Panc1 (cell line): ENCODE data around the gene SMYD2. TPM values are rescaled to one million over a fixed set of nuclear protein-coding genes. Genes with fewer than 3 reads are reported as not detected.

Experiments
- ATAC-seq: fragments of 200-7000 bp; cut with Tn5 transposase; 2 replicates; pipeline ENCODE4 v1.9.1; 2020; ENCODE audit warnings: mild to moderate bottlenecking, moderate library complexity
- BruUV-seq: library from RNA; stranded (reverse); fragments of 400-500 nt; replicated peaks from 2 replicates; lab custom pipeline; 2021; lab: Mats Ljungman, UMichigan
- CTCF ChIA-PET: fragments of 300-600 bp; sonication (Branson Sonifier 250); formaldehyde crosslinking; loops from one replicate; lab custom pipeline; 2022; ENCODE audit warnings: antibody characterized with exemption; lab: Charles Lee
- POLR2A ChIA-PET: fragments of 300-600 bp; sonication (Branson Sonifier 250); formaldehyde crosslinking; loops from one replicate; lab custom pipeline; 2022; ENCODE audit warnings: antibody characterized with exemption; lab: Charles Lee
- DNase-seq: peaks from one replicate; pipeline ENCODE4 v3.0.0-alpha.2; 2010; ENCODE audit warnings: low read depth, low spot score
- H3K27ac ChIP-seq: 2 replicates; pipeline ENCODE4 v1.5.1; 2011; ENCODE audit warnings: mild to moderate bottlenecking, low read length, inconsistent platforms
- H3K27me3 ChIP-seq: fragments of 200-500 bp; sonication (Bioruptor generic); 2 replicates; pipeline ENCODE4 v1.6.0; 2014; ENCODE audit warnings: low read length, inconsistent platforms; ENCODE audit not compliant: control insufficient read depth, insufficient read depth
- H3K36me3 ChIP-seq: fragments of 200-500 bp; sonication (Bioruptor generic); 2 replicates; pipeline ENCODE4 v1.5.1; 2014; ENCODE audit warnings: inconsistent platforms, mild to moderate bottlenecking, low read length, moderate library complexity; ENCODE audit not compliant: control insufficient read depth, insufficient read depth
- H3K4me1 ChIP-seq: 2 replicates; pipeline ENCODE4 v1.5.1; 2011; ENCODE audit warnings: inconsistent platforms, mild to moderate bottlenecking, low read length, moderate library complexity; ENCODE audit not compliant: control insufficient read depth, insufficient read depth
- H3K4me3 ChIP-seq, 2 experiments: 2 replicates each; pipeline ENCODE4 v1.5.1; 2011 to 2012; ENCODE audit warnings: low read depth in 2 of 2, low read length in 2 of 2, mild to moderate bottlenecking in 2 of 2, inconsistent platforms in 1 of 2, moderate library complexity in 1 of 2
- H3K9me3 ChIP-seq: fragments of 200-500 bp; sonication (Bioruptor generic); 2 replicates; pipeline ENCODE4 v1.5.1; 2014; ENCODE audit warnings: low read depth, mild to moderate bottlenecking, inconsistent platforms, low read length, moderate library complexity; ENCODE audit not compliant: control insufficient read depth, insufficient read depth
- CTCF ChIP-seq: fragments of 450-650 bp; IDR thresholded peaks from 2 replicates; pipeline ENCODE4 v1.5.1; 2017; ENCODE audit warnings: mild to moderate bottlenecking
- POLR2AphosphoS5 ChIP-seq: IDR thresholded peaks from 2 replicates; pipeline ENCODE4 v1.6.1; 2012; ENCODE audit warnings: mild to moderate bottlenecking, low read depth, low read length, moderate library complexity
- REST ChIP-seq, 2 experiments: IDR thresholded peaks; 2 replicates each; pipeline ENCODE4 v1.6.1; 2011 to 2012; ENCODE audit warnings: low read depth in 2 of 2, control low read depth in 1 of 2, low read length in 1 of 2, mild to moderate bottlenecking in 1 of 2, moderate library complexity in 1 of 2; ENCODE audit not compliant: insufficient read depth in 1 of 2
- SIN3A ChIP-seq: IDR thresholded peaks from 2 replicates; pipeline ENCODE4 v1.6.1; 2012; ENCODE audit warnings: low read depth, mild to moderate bottlenecking, low read length, moderate library complexity, borderline replicate concordance; ENCODE audit not compliant: insufficient read depth
- TCF7L2 ChIP-seq: IDR thresholded peaks from 2 replicates; pipeline ENCODE4 v1.6.1; 2011; ENCODE audit warnings: mild to moderate bottlenecking, low read depth, low read length, inconsistent platforms
- in situ Hi-C: cut with HindIII; loops from 2 replicates; pipeline ENCODE4 v1.10.0; 2016; ENCODE audit warnings: low sequenced_read_pairs, low pct_unique_long_range_greater_than_20kb
- intact Hi-C: fragments of 100-400 bp; cut with micrococcal nuclease; formaldehyde crosslinking; loops from one replicate; pipeline ENCODE4 v1.10.0; 2022; ENCODE audit not compliant: unreplicated experiment
- total RNA-seq: library from RNA; stranded (reverse); gene quantifications from one replicate; pipeline ENCODE4 v1.2.1, GENCODE V29; 2021; ENCODE audit not compliant: unreplicated experiment

The SMYD2 gene
- total RNA-seq, 1 experiment from 2014 or later: 31.0 TPM

- Histone ChIP-seq H3K27ac (no peak overlapping the region), H3K4me3 (no peak overlapping the region), H3K9me3 (no peaks in the 10 kb centered on the region), H3K36me3 (peaks cover 44% of the 10 kb centered on the region), H3K4me1 (no peaks in the 10 kb centered on the region), H3K27me3 (no peaks in the 10 kb centered on the region)
- CTCF ChIA-PET: no interaction called here
- TF ChIP-seq POLR2AphosphoS5: no peak
- TF ChIP-seq TCF7L2: no peak
- TF ChIP-seq CTCF: no peak
- no peak for TF ChIP-seq REST (IDR thresholded peaks at IDR 0.05; ENCODE audit: insufficient read depth in 1 of 2, low read depth in 2 of 2, low read length in 1 of 2)
- no peak for TF ChIP-seq SIN3A
- no TSS peak for BruUV-seq
- intact Hi-C loops: no loop called here
- ATAC-seq: no peak
- in situ Hi-C loops: no loop called here
- no peak for DNase-seq
- POLR2A ChIA-PET: no interaction called here
These were observed 79.2 kb downstream of the SMYD2 start for GRCh38 chr1:214360116-214360515.

- no peaks in the 10 kb centered on the region for H3K4me1 ChIP-seq
- ATAC-seq: no peak
- intact Hi-C loops: no loop called here
- H3K36me3 ChIP-seq: peaks cover 42% of the 10 kb centered on the region
- in situ Hi-C loops: no loop called here
- no peaks in the 10 kb centered on the region for H3K27me3 ChIP-seq
- H3K9me3 ChIP-seq: no peaks in the 10 kb centered on the region
- H3K27ac ChIP-seq: no peak overlapping the region
- TF ChIP-seq SIN3A (no peak), POLR2AphosphoS5 (no peak), REST (IDR thresholded peaks at IDR 0.05; ENCODE audit: insufficient read depth in 1 of 2, low read depth in 2 of 2, low read length in 1 of 2) (no peak), CTCF (no peak), TCF7L2 (no peak)
- CTCF ChIA-PET: no interaction called here
- no TSS peak for BruUV-seq
- no peak overlapping the region for H3K4me3 ChIP-seq
- POLR2A ChIA-PET: no interaction called here
- no peak for DNase-seq
These were observed 79.7 kb downstream of the SMYD2 start for GRCh38 chr1:214360525-214361164.
